Ishikawa (cell line): ENCODE measurements around the gene S100A8.

Experiments used
- CEBPB ChIP-seq: IDR thresholded peaks from 2 replicates; pipeline ENCODE4 v1.6.1; 2012
- CREB1 ChIP-seq: IDR thresholded peaks from 2 replicates; pipeline ENCODE4 v1.6.1; 2012; ENCODE audit warnings: low read depth
- EGR1 ChIP-seq: IDR thresholded peaks from 2 replicates; pipeline ENCODE4 v1.6.1; 2012
- EP300 ChIP-seq: IDR thresholded peaks from 2 replicates; pipeline ENCODE4 v1.6.1; 2012; ENCODE audit warnings: borderline replicate concordance
- FOXM1 ChIP-seq: IDR thresholded peaks from 2 replicates; pipeline ENCODE4 v1.6.1; 2012; ENCODE audit warnings: low read depth, borderline replicate concordance
- MAX ChIP-seq: IDR thresholded peaks from 2 replicates; pipeline ENCODE4 v1.6.1; 2012
- NFIC ChIP-seq: IDR thresholded peaks from 2 replicates; pipeline ENCODE4 v1.6.1; 2012
- RAD21 ChIP-seq: IDR thresholded peaks from 2 replicates; pipeline ENCODE4 v1.6.1; 2012; ENCODE audit warnings: low read depth
- REST ChIP-seq: IDR thresholded peaks from 2 replicates; pipeline ENCODE4 v1.6.1; 2012; ENCODE audit warnings: low read depth, mild to moderate bottlenecking
- TAF1 ChIP-seq: IDR thresholded peaks from 2 replicates; pipeline ENCODE4 v1.6.1; 2012; ENCODE audit warnings: low read depth, mild to moderate bottlenecking
- TCF12 ChIP-seq: IDR thresholded peaks from 2 replicates; pipeline ENCODE4 v1.6.1; 2012; ENCODE audit warnings: low read depth
- TEAD4 ChIP-seq: IDR thresholded peaks from 2 replicates; pipeline ENCODE4 v1.6.1; 2012
- USF1 ChIP-seq: IDR thresholded peaks from 2 replicates; pipeline ENCODE4 v1.6.1; 2012
- YY1 ChIP-seq: IDR thresholded peaks from 2 replicates; pipeline ENCODE4 v1.6.1; 2012; ENCODE audit warnings: low read depth
- ZBTB7A ChIP-seq: IDR thresholded peaks from 2 replicates; pipeline ENCODE4 v1.6.1; 2012; ENCODE audit warnings: low read depth

Gene S100A8

GRCh38 chr1:153426809-153427208 lies 35.9 kb upstream of the S100A8 start:
- no peak for TF ChIP-seq FOXM1
- TF ChIP-seq EP300 = no peak
- TF ChIP-seq TCF12 = no peak
- TF ChIP-seq REST = no peak
- TF ChIP-seq MAX = no peak
- TF ChIP-seq ZBTB7A = no peak
- TF ChIP-seq TAF1 = no peak
- no peak for TF ChIP-seq EGR1
- TF ChIP-seq TEAD4 = no peak
- TF ChIP-seq CREB1 = no peak
- no peak for TF ChIP-seq NFIC
- TF ChIP-seq USF1 = no peak
- TF ChIP-seq RAD21 = no peak
- TF ChIP-seq YY1 = no peak
- no peak for TF ChIP-seq CEBPB

- TF ChIP-seq TCF12 (no peak), CREB1 (peak; percentile 80), YY1 (no peak), FOXM1 (no peak), CEBPB (no peak), EP300 (no peak), REST (peak; percentile 99), USF1 (no peak), EGR1 (no peak), RAD21 (no peak), ZBTB7A (no peak), TEAD4 (peak; percentile 53)
Observed at GRCh38 chr1:153422450-153423068, 31.7 kb upstream of the S100A8 start.

GRCh38 chr1:153420306-153420705 lies 29.4 kb upstream of the S100A8 start:
- no peak for TF ChIP-seq EP300
- no peak for TF ChIP-seq TAF1
- TF ChIP-seq NFIC = no peak
- no peak for TF ChIP-seq CEBPB
- TF ChIP-seq USF1 = no peak
- TF ChIP-seq FOXM1 = no peak
- no peak for TF ChIP-seq EGR1
- TF ChIP-seq RAD21 = no peak
- TF ChIP-seq ZBTB7A = no peak
- TF ChIP-seq REST = no peak
- no peak for TF ChIP-seq TCF12
- TF ChIP-seq MAX = no peak
- TF ChIP-seq YY1 = no peak
- TF ChIP-seq TEAD4 = no peak
- TF ChIP-seq CREB1 = no peak

GRCh38 chr1:153417136-153417888 lies 26.4 kb upstream of the S100A8 start:
- TF ChIP-seq RAD21 (no peak), TCF12 (no peak), USF1 (no peak), EGR1 (no peak), FOXM1 (no peak), YY1 (no peak), CREB1 (no peak), TAF1 (no peak)
